DND-41 (cell line): ENCODE data around the gene IL17RE.

Source experiments
- ATAC-seq: fragments of 200-7000 bp; cut with Tn5 transposase; 3 replicates; pipeline ENCODE4 v1.9.1; 2021; ENCODE audit warnings: low read depth; ENCODE audit not compliant: insufficient read depth
- DNase-seq: peaks from one replicate; pipeline ENCODE4 v3.0.0-alpha.2; 2020
- H2AFZ ChIP-seq: 2 replicates; pipeline ENCODE4 v1.6.0; 2012; ENCODE audit warnings: low read depth, low read length
- H3K27ac ChIP-seq: 2 replicates; pipeline ENCODE4 v1.5.1; 2012; ENCODE audit warnings: low read length, inconsistent platforms
- H3K27me3 ChIP-seq: fragments of 200-600 bp; sonication (generic); 2 replicates; pipeline ENCODE4 v1.6.0; 2012; ENCODE audit warnings: low read length, mild to moderate bottlenecking, inconsistent platforms; ENCODE audit not compliant: insufficient read depth, poor library complexity
- H3K36me3 ChIP-seq: 2 replicates; pipeline ENCODE4 v1.5.1; 2012; ENCODE audit warnings: low read length, inconsistent platforms; ENCODE audit not compliant: insufficient read depth
- H3K4me1 ChIP-seq: 2 replicates; pipeline ENCODE4 v1.5.1; 2012; ENCODE audit warnings: mild to moderate bottlenecking, low read length; ENCODE audit not compliant: insufficient read depth
- H3K4me2 ChIP-seq: 2 replicates; pipeline ENCODE4 v1.6.0; 2012; ENCODE audit warnings: mild to moderate bottlenecking, moderate library complexity, low read length, inconsistent platforms; ENCODE audit not compliant: insufficient read depth
- H3K4me3 ChIP-seq, 2 experiments: fragments of 200-600 bp in 1 of 2; shearing (Covaris generic) in 1 of 2; 2 replicates each; pipeline ENCODE4 v1.5.1; 2012 to 2016; ENCODE audit warnings: inconsistent platforms in 2 of 2, low read length in 2 of 2, mild to moderate bottlenecking in 2 of 2, low read depth in 1 of 2, moderate library complexity in 1 of 2
- H3K79me2 ChIP-seq: 2 replicates; pipeline ENCODE4 v1.6.0; 2012; ENCODE audit warnings: low read length, inconsistent platforms; ENCODE audit not compliant: insufficient read depth
- H3K9ac ChIP-seq: 2 replicates; pipeline ENCODE4 v1.6.0; 2012; ENCODE audit warnings: low read depth, mild to moderate bottlenecking, inconsistent platforms, low read length, moderate library complexity
- H3K9me3 ChIP-seq: 2 replicates; pipeline ENCODE4 v1.5.1; 2012; ENCODE audit warnings: low read length, moderate library complexity, mild to moderate bottlenecking, inconsistent platforms; ENCODE audit not compliant: insufficient read depth, severe bottlenecking
- H4K20me1 ChIP-seq: 2 replicates; pipeline ENCODE4 v1.6.0; 2012; ENCODE audit warnings: low read length; ENCODE audit not compliant: insufficient read depth
- CTCF ChIP-seq: IDR thresholded peaks from 2 replicates; pipeline ENCODE4 v1.5.1; 2012; ENCODE audit warnings: borderline replicate concordance, low read length, moderate library complexity, mild to moderate bottlenecking; ENCODE audit not compliant: poor library complexity, severe bottlenecking; ENCODE audit errors: extremely low read depth
- EZH2 ChIP-seq: IDR thresholded peaks from 3 replicates; pipeline ENCODE4 v1.6.1; 2012; ENCODE audit warnings: borderline replicate concordance, low read depth, mild to moderate bottlenecking, moderate library complexity, low read length, inconsistent platforms; ENCODE audit not compliant: severe bottlenecking

Gene IL17RE

GRCh38 chr3:9951598-9951961 is 48.9 kb downstream of the IL17RE start:
- Histone ChIP-seq H3K79me2 (no peaks in the 10 kb centered on the region), H3K27ac (no peak overlapping the region), H4K20me1 (no peaks in the 10 kb centered on the region), H3K9me3 (no peaks in the 10 kb centered on the region), H3K4me2 (peak overlapping the region; percentile 71), H3K9ac (peak overlapping the region; percentile 29; the same call in 1 of the 2 replicates), H3K27me3 (peaks cover 13% of the 10 kb centered on the region), H3K4me3 (peak overlapping the region in 1 of 2 experiments; percentile 49; a peak in 2 of 4 replicates), H3K36me3 (no peaks in the 10 kb centered on the region), H3K4me1 (peaks cover 14% of the 10 kb centered on the region), H2AFZ (peak overlapping the region; percentile 25; the same call in 1 of the 2 replicates)
- ATAC-seq (no peak), DNase-seq (no peak)
- TF ChIP-seq EZH2 (no peak), CTCF (no peak)

DNA sequence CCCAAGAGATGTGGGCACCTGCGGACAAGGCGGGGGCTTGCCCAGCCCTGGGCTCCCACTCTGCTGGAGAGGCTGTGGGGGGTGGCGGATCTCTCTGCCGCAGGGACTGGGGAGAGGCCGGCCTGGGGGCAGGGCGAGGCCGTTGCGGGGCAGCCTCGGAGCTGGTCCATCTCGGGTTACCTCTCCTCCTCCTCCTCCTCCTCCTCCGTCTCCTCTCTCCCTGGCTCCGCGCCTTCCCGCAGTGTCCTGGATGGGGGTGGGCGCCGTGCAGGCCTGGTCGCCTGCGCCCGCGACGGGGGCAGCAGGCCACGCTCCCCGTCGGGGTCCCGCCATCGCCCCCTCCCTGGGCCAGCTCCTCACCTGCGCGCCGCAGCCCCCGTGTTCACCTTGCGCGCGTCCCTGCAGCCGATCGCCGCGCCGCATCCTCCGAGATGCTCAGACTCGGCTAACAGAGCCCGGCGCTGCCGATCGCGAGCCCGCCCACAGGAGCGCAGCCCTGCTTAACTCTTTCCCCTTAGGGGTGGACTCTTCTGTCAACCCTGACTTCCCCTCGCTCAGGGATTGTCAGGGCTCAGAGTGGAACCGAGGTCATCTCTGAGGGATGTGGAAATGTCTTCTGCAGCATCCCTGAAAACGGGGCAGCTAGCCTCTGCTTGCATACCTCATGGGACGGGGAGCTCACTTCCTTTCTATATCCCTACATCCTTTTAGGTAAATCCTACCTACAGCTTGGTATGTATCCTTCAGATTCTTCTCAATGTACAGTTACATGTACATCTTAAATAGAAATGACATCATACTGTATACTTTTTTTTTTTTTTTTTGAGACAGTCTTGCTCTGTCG is 49.5 kb downstream of the IL17RE start, which contains the start of gene PRRT3:
Gene PRRT3 (minus strand): TSS at position 447 of the 844 bp plus-strand sequence. CDS start 2,293 bp downstream, outside the sequence.
- TF ChIP-seq CTCF = no peak
- TF ChIP-seq EZH2 = no peak
- DNase-seq (peak; percentile 52), ATAC-seq (peak; percentile 90)
- H4K20me1 ChIP-seq = no peaks in the 10 kb centered on the region
- peak within 1 kb of the TSS in 1 of 2 experiments; percentile 49; a peak in 2 of 4 replicates for H3K4me3 ChIP-seq
- peak within 1 kb of the TSS; percentile 29; the same call in 1 of the 2 replicates for H3K9ac ChIP-seq
- no peaks in the 10 kb centered on the region for H3K79me2 ChIP-seq
- H3K4me1 ChIP-seq = peaks cover 14% of the 10 kb centered on the region
- H3K9me3 ChIP-seq = no peaks in the 10 kb centered on the region
- H3K4me2 ChIP-seq = peak within 1 kb of the TSS; percentile 71
- no peak within 1 kb of the TSS for H3K27ac ChIP-seq
- H3K36me3 ChIP-seq = no peaks in the 10 kb centered on the region
- peaks cover 13% of the 10 kb centered on the region for H3K27me3 ChIP-seq
- H2AFZ ChIP-seq = peak within 1 kb of the TSS; percentile 52

DNA sequence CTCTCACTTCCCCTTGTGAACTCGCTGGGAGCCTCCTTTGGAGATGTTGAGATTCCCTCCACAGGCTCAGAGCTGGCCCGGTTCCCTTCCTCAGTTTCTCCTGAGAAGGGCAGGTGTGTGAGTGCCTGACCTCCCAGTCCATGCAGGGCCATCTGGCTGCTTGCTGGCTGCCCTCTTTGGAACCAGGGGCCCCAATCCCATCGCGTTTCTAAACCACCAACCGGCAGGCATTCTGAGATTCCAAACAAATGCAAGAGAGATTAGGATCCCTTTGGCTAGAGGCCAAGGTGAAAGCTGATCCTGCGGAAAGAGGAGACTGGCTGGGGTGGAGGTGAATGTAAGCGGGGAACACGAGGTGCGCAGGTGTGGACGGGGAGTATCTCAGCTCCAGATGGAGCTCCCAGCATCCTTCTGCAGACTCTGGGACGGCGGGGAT is 52.4 kb downstream of the IL17RE start:
- H3K9me3 ChIP-seq = no peaks in the 10 kb centered on the region
- no peak overlapping the region for H3K27ac ChIP-seq
- no peaks in the 10 kb centered on the region for H3K36me3 ChIP-seq
- H4K20me1 ChIP-seq = no peaks in the 10 kb centered on the region
- H3K27me3 ChIP-seq = peaks cover 13% of the 10 kb centered on the region
- no peak overlapping the region for H2AFZ ChIP-seq
- no peak for ATAC-seq
- H3K9ac ChIP-seq = no peak overlapping the region
- peaks cover 14% of the 10 kb centered on the region for H3K4me1 ChIP-seq
- H3K4me2 ChIP-seq = no peak overlapping the region
- no peak overlapping the region for H3K4me3 ChIP-seq
- no peak for DNase-seq
- TF ChIP-seq EZH2 = no peak
- TF ChIP-seq CTCF = no peak
- H3K79me2 ChIP-seq = no peaks in the 10 kb centered on the region
